H1 (cell line): Measurements from ENCODE around the gene MGMT.

ENCODE experiments used
- BCL11A ChIP-seq, 2 experiments: IDR thresholded peaks; one replicate each; pipeline ENCODE4 v1.6.1; 2011; ENCODE audit warnings: low read depth in 2 of 2, low read length in 2 of 2, mild to moderate bottlenecking in 2 of 2
- CTCF ChIP-seq, 3 experiments: IDR thresholded peaks; 1 replicate in 2 of 3; 2 replicates in 1 of 3; pipeline versions ENCODE4 v1.5.1 to v1.6.1; 2011; ENCODE audit warnings: low read length in 3 of 3, mild to moderate bottlenecking in 3 of 3, inconsistent platforms in 2 of 3, low read depth in 1 of 3, moderate library complexity in 1 of 3; ENCODE audit not compliant: insufficient read depth in 1 of 3; ENCODE audit errors: control extremely low read depth in 1 of 3
- EGR1 ChIP-seq: IDR thresholded peaks from 2 replicates; pipeline ENCODE4 v1.6.1; 2011; ENCODE audit warnings: low read depth, low read length, borderline replicate concordance
- EP300 ChIP-seq, 2 experiments: IDR thresholded peaks; 1 replicate in 1 of 2; 2 replicates in 1 of 2; pipeline ENCODE4 v1.6.1; 2011 to 2012; ENCODE audit warnings: low read depth in 2 of 2, low read length in 2 of 2, mild to moderate bottlenecking in 2 of 2, borderline replicate concordance in 1 of 2, inconsistent platforms in 1 of 2, moderate library complexity in 1 of 2
- EZH2 ChIP-seq: fragments of 200-600 bp; sonication (generic); IDR thresholded peaks from 2 replicates; pipeline ENCODE4 v1.7.1; 2012; ENCODE audit warnings: low read depth, mild to moderate bottlenecking, moderate library complexity, low read length, inconsistent platforms; ENCODE audit not compliant: severe bottlenecking
- POLR2A ChIP-seq, 2 experiments: IDR thresholded peaks; 1 replicate in 1 of 2; 2 replicates in 1 of 2; pipeline ENCODE4 v1.6.1; 2011; ENCODE audit warnings: low read depth in 2 of 2, low read length in 2 of 2, mild to moderate bottlenecking in 2 of 2; ENCODE audit errors: control extremely low read depth in 1 of 2
- RFX5 ChIP-seq: IDR thresholded peaks from 2 replicates; pipeline ENCODE4 v1.6.1; 2011; ENCODE audit warnings: low read depth, low read length, improper control_type of control experiment, borderline replicate concordance
- TAF1 ChIP-seq: IDR thresholded peaks from 2 replicates; pipeline ENCODE4 v1.6.1; 2011; ENCODE audit warnings: mild to moderate bottlenecking, low read depth, low read length
- YY1 ChIP-seq: IDR thresholded peaks from 2 replicates; pipeline ENCODE4 v1.6.1; 2011; ENCODE audit warnings: low read depth, mild to moderate bottlenecking, low read length
- ZNF274 ChIP-seq: IDR thresholded peaks from 2 replicates; pipeline ENCODE4 v1.7.0; 2012; ENCODE audit warnings: low read length, borderline replicate concordance; ENCODE audit errors: extremely low read depth

DNA sequence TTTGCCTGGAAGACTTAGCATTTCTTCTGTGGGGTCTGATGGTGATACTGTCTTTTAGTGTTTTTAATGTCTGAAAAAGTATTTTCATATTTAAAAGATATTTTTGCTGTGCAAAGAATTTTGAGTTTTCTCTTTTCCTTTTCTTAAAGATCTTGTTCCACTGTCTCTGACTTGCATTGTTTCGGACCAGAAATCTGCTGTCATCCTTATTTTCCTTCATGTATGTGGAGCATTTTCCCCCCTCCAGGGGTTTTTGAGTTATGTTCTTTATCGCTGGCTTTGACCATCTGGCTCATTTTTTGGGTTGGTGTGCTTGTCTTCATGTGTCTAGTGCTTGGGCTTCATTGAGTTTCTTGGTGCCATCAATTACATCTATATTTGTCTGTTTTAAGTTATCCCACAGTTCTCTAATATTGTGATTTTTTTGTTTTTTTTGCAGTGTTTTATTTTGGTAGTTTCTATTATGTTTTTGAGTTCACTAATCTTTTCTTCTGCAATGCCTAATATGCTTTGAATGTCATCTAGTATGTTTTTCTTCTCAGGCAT lies 119.9 kb downstream of the MGMT start:
- no peak for TF ChIP-seq EP300 (IDR thresholded peaks at IDR 0.05; ENCODE audit: borderline replicate concordance in 1 of 2, low read depth in 2 of 2, low read length in 2 of 2)
- no peak for TF ChIP-seq POLR2A (IDR thresholded peaks at IDR 0.05; ENCODE audit: control extremely low read depth in 1 of 2, low read depth in 2 of 2, low read length in 2 of 2)
- no peak for TF ChIP-seq RFX5
- no peak for TF ChIP-seq ZNF274
- no peak for TF ChIP-seq EZH2
- no peak for TF ChIP-seq BCL11A (IDR thresholded peaks at IDR 0.05; ENCODE audit: low read depth in 2 of 2, low read length in 2 of 2)
- no peak for TF ChIP-seq EGR1
- no peak for TF ChIP-seq TAF1
- no peak for TF ChIP-seq CTCF (IDR thresholded peaks at IDR 0.05; ENCODE audit: control extremely low read depth in 1 of 3, insufficient read depth in 1 of 3, low read depth in 1 of 3, low read length in 3 of 3)
- no peak for TF ChIP-seq YY1
